ENCODE results near the gene RIOK3. TPM values are rescaled to one million over a fixed set of nuclear protein-coding genes. Genes with fewer than 3 reads are reported as not detected.
A peak's percentile ranks its signal among the peaks of the same experiment; 100 is the strongest.

Gene RIOK3
- total RNA-seq, 1 experiment from 2014 or later = 41.4 TPM

- no peaks in the 10 kb centered on the region for H3K9me2 ChIP-seq (replicated peaks; ENCODE audit: low read length)
- intact Hi-C loops (cut with micrococcal nuclease) = no loop called here
- H3F3A ChIP-seq (ENCODE audit: low read length, unreplicated experiment) = peaks cover 4% of the 10 kb centered on the region
- no peaks in the 10 kb centered on the region for H3K4me1 ChIP-seq (ENCODE audit: insufficient read depth, low read length)
- peaks cover 4% of the 10 kb centered on the region; the same call in 1 of the 2 replicates for H4K20me1 ChIP-seq (ENCODE audit: low read length)
- H3K4me3 ChIP-seq (ENCODE audit: low read length) = no peak overlapping the region
- H2AFZ ChIP-seq (ENCODE audit: low read length) = no peak overlapping the region
- no peak for TF ChIP-seq CTCF (conservative IDR thresholded peaks at IDR 0.05; ENCODE audit: low read depth, low read length)
- TF ChIP-seq EZH2phosphoT487 (IDR thresholded peaks at IDR 0.05; ENCODE audit: borderline replicate concordance, low read length) = no peak
- TF ChIP-seq EZH2 (IDR thresholded peaks at IDR 0.05; ENCODE audit: low read length, unreplicated experiment) = no peak
- no peak overlapping the region for H3K4me2 ChIP-seq (ENCODE audit: low read length)
- H3K79me2 ChIP-seq (ENCODE audit: low read length) = no peaks in the 10 kb centered on the region
- H3K36me3 ChIP-seq (ENCODE audit: low read depth, low read length) = peaks cover 73% of the 10 kb centered on the region
- ChIA-PET CTCF (no interaction called here), POLR2A (ENCODE audit: unreplicated experiment) (no interaction called here)
- DNase-seq (no peak), ATAC-seq (peak; percentile 33; the same call in 1 of the 2 replicates)
- BruUV-seq (replicated peaks) = no TSS peak
- H3K9ac ChIP-seq (ENCODE audit: low read length) = no peak overlapping the region
- H3K9me3 ChIP-seq (ENCODE audit: low read length) = no peaks in the 10 kb centered on the region
- no peaks in the 10 kb centered on the region for H3K27me3 ChIP-seq (ENCODE audit: low read length)
- H3K27ac ChIP-seq (ENCODE audit: low read length) = no peak overlapping the region
Measured at GRCh38 chr18:23468753-23469459, 15.8 kb downstream of the RIOK3 start.

- intact Hi-C loops (cut with micrococcal nuclease) = no loop called here
- no peaks in the 10 kb centered on the region for H3K4me1 ChIP-seq (ENCODE audit: insufficient read depth, low read length)
- H3K9me3 ChIP-seq (ENCODE audit: low read length) = no peaks in the 10 kb centered on the region
- H3K9me2 ChIP-seq (replicated peaks; ENCODE audit: low read length) = no peaks in the 10 kb centered on the region
- ChIA-PET POLR2A (ENCODE audit: unreplicated experiment) (interaction anchor here (0.7 kb wide), 1 partner anchor 761 kb away, joined by 4 read pairs; no protein-coding TSS in a partner anchor), CTCF (no interaction called here)
- no peaks in the 10 kb centered on the region for H3K27me3 ChIP-seq (ENCODE audit: low read length)
- H4K20me1 ChIP-seq (ENCODE audit: low read length) = 0 out of 2 replicates have a peak, but pooled peaks cover 1% of the 10 kb centered on the region
- no peaks in the 10 kb centered on the region for H3K79me2 ChIP-seq (ENCODE audit: low read length)
- DNase-seq = no peak
- peaks cover 1% of the 10 kb centered on the region for H3F3A ChIP-seq (ENCODE audit: low read length, unreplicated experiment)
- H3K9ac ChIP-seq (ENCODE audit: low read length) = no peak overlapping the region
- H2AFZ ChIP-seq (ENCODE audit: low read length) = no peak overlapping the region
- no TSS peak for BruUV-seq (replicated peaks)
- H3K36me3 ChIP-seq (ENCODE audit: low read depth, low read length) = peaks cover 72% of the 10 kb centered on the region
- H3K4me3 ChIP-seq (ENCODE audit: low read length) = no peak overlapping the region
- no peak overlapping the region for H3K4me2 ChIP-seq (ENCODE audit: low read length)
- no peak for TF ChIP-seq EZH2phosphoT487 (IDR thresholded peaks at IDR 0.05; ENCODE audit: borderline replicate concordance, low read length)
- no peak for TF ChIP-seq CTCF (conservative IDR thresholded peaks at IDR 0.05; ENCODE audit: low read depth, low read length)
- TF ChIP-seq EZH2 (IDR thresholded peaks at IDR 0.05; ENCODE audit: low read length, unreplicated experiment) = no peak
- H3K27ac ChIP-seq (ENCODE audit: low read length) = no peak overlapping the region
- ATAC-seq = no peak
Measured at GRCh38 chr18:23470620-23471387, 17.7 kb downstream of the RIOK3 start.

GRCh38 chr18:23471486-23471885, 18.4 kb downstream of the RIOK3 start:
- Histone ChIP-seq H3K79me2 (ENCODE audit: low read length) (no peaks in the 10 kb centered on the region), H3K4me1 (ENCODE audit: insufficient read depth, low read length) (no peaks in the 10 kb centered on the region), H3K27me3 (ENCODE audit: low read length) (no peaks in the 10 kb centered on the region), H3K27ac (ENCODE audit: low read length) (no peak overlapping the region), H3K4me3 (ENCODE audit: low read length) (no peak overlapping the region), H3F3A (ENCODE audit: low read length, unreplicated experiment) (no peaks in the 10 kb centered on the region), H3K9me2 (replicated peaks; ENCODE audit: low read length) (no peaks in the 10 kb centered on the region), H3K36me3 (ENCODE audit: low read depth, low read length) (peaks cover 72% of the 10 kb centered on the region), H3K9ac (ENCODE audit: low read length) (no peak overlapping the region), H2AFZ (ENCODE audit: low read length) (no peak overlapping the region), H3K4me2 (ENCODE audit: low read length) (no peak overlapping the region), H4K20me1 (ENCODE audit: low read length) (no peaks in the 10 kb centered on the region), H3K9me3 (ENCODE audit: low read length) (no peaks in the 10 kb centered on the region)
- no peak for ATAC-seq
- ChIA-PET CTCF (no interaction called here), POLR2A (ENCODE audit: unreplicated experiment) (no interaction called here)
- no TSS peak for BruUV-seq (replicated peaks)
- intact Hi-C loops (cut with micrococcal nuclease) = no loop called here
- TF ChIP-seq EZH2 (IDR thresholded peaks at IDR 0.05; ENCODE audit: low read length, unreplicated experiment) (no peak), CTCF (conservative IDR thresholded peaks at IDR 0.05; ENCODE audit: low read depth, low read length) (no peak), EZH2phosphoT487 (IDR thresholded peaks at IDR 0.05; ENCODE audit: borderline replicate concordance, low read length) (no peak)
- no peak for DNase-seq
